ENCODE data around the gene CD81.
A peak's percentile ranks its signal among the peaks of the same experiment; 100 is the strongest.

Gene CD81

DNA sequence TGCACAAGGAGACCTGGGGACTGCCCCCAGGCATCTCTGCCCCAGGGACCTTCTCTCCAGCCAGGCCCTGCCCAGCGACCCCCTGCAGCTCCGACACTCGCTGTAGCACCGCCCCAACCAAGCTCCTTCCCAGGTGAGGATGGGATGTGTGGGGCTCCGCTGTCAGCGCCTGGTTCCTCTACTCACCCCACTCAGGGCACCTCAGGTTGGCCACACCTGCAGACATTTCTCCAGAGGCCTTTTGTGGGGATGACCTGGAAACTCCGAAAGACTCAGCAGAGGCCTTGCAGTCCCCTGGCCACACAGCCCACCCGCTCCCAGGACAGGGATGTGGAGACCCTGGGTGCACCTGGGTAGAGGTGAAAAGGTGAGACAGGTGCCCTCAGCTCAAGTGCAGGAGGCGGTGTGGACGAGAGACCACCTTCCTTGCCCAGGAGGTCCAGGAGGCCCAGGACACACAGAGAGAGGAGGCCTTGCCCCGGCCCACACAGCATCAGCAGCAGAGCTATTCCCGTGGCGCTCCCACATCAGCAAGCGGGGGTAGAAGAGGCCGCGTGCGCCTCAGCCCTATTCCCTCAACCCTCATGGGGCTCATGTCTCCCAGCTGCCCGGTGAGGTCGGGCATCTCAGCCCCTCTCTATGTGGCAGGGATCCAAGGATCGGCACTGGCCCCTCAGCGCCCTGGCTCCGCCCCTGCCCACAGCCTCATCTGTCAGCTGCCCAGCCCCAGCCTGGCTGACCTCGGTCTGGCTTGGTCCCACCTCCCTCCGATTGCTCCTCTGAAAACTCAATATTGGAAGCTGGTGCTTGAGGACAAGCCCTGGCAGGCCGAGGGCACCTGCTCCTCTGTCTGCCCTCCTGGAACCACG is 46.3 kb downstream of the CD81 start:
- DNase-seq (ENCODE audit: low spot score in 2 of 2) = no peak
- H3K36me3 ChIP-seq (replicated peaks) = no peaks in the 10 kb centered on the region
- H3K9me3 ChIP-seq = no peaks in the 10 kb centered on the region
- no peaks in the 10 kb centered on the region for H3K4me1 ChIP-seq
- no peak overlapping the region for H3K4me3 ChIP-seq
- in situ Hi-C loops (cut with MboI; ENCODE audit: low sequenced_read_pairs) = no loop called here
- H3K27me3 ChIP-seq (ENCODE audit: low read depth) = no peaks in the 10 kb centered on the region

DNA sequence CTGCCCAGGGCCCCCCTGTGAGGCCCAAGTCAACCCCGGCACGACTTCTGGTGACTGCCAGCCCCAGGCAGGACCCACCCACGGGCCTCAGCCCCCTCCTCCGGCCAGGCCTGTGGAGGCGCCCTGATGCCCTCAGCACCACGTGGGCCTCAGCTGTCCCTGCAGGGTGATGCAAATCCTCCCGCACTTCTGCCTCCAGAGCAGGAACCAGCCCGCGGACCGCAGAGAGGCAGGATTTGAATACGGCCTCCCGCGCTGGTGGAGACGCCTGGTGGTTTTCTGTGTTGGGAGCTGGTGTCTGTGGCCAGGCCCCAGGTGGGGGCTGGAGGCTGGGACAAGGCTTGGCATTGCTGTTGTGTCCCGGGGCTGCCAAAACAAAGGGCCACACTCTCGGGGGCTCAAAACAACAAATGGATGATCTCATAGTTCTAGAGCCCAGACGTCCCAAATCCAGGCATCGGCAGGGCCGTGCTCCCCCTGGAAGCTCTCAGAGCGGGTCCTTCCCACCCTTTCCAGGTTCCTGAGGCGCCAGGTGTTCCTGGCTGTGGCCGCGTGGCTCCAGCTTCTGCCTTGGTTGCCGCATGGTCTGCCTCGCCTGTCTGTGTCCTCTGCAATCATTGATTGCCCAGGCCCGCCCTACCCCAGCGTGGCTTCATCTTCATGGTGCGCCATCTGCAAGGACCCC is 47.8 kb downstream of the CD81 start:
- no peak for DNase-seq (ENCODE audit: low spot score in 2 of 2)
- Histone ChIP-seq H3K36me3 (replicated peaks) (no peaks in the 10 kb centered on the region), H3K4me3 (no peak overlapping the region), H3K4me1 (no peaks in the 10 kb centered on the region), H3K9me3 (no peaks in the 10 kb centered on the region), H3K27me3 (ENCODE audit: low read depth) (no peaks in the 10 kb centered on the region)
- in situ Hi-C loops (cut with MboI; ENCODE audit: low sequenced_read_pairs) = loop anchor here (5.0 kb wide), 2 partner anchors 107 to 472 kb away; no protein-coding TSS in a partner anchor

DNA sequence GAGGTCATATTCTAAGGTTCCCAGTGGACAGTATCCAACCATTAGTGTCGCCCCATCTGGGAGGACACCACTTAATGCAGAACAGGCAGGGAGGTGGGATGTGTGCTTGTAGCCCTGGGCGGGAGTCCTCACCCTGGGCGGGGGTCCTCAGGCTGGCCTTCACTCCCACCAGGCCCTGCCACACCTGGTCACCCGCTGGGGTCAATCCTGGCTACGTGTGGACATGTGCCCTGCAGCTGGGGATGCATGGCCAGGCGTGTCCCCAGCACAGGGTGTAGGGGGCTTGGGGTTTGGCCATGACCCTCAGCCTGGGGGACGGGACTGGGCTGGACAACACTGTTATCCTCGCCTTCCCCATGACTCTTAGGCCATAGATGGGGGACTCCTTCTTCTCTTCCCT is 48.4 kb downstream of the CD81 start:
- no peak for DNase-seq (ENCODE audit: low spot score in 2 of 2)
- H3K4me1 ChIP-seq = no peaks in the 10 kb centered on the region
- H3K27me3 ChIP-seq (ENCODE audit: low read depth) = no peaks in the 10 kb centered on the region
- H3K9me3 ChIP-seq = no peaks in the 10 kb centered on the region
- H3K36me3 ChIP-seq (replicated peaks) = no peaks in the 10 kb centered on the region
- H3K4me3 ChIP-seq = no peak overlapping the region
- in situ Hi-C loops (cut with MboI; ENCODE audit: low sequenced_read_pairs) = loop anchor here (5.0 kb wide), 2 partner anchors 107 to 472 kb away; no protein-coding TSS in a partner anchor

DNA sequence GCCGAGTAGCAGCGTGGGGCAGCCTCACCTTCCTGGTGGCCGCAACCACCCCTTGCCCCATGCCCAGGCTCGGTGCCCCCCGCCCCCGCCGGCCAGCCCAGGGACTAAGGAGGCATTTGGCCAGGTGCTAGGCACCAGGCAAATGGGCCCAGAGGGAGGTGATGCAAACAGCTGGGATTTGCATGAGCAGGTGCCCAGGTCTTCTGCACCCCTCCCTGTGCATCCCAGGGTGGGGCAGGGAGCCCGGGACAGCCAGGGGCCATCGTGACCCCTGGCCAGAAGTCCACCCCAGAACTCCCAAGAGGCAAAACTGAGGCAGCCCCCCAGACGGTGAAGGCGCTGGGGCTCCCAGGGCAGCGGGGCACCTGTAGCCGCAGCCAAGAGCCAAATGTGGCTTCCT is 49.1 kb downstream of the CD81 start:
- no peaks in the 10 kb centered on the region for H3K9me3 ChIP-seq
- in situ Hi-C loops (cut with MboI; ENCODE audit: low sequenced_read_pairs) = loop anchor here (5.0 kb wide), 2 partner anchors 106 to 471 kb away; no protein-coding TSS in a partner anchor
- DNase-seq (ENCODE audit: low spot score in 2 of 2) = no peak
- no peaks in the 10 kb centered on the region for H3K27me3 ChIP-seq (ENCODE audit: low read depth)
- H3K4me3 ChIP-seq = no peak overlapping the region
- no peaks in the 10 kb centered on the region for H3K4me1 ChIP-seq
- H3K36me3 ChIP-seq (replicated peaks) = no peaks in the 10 kb centered on the region

DNA sequence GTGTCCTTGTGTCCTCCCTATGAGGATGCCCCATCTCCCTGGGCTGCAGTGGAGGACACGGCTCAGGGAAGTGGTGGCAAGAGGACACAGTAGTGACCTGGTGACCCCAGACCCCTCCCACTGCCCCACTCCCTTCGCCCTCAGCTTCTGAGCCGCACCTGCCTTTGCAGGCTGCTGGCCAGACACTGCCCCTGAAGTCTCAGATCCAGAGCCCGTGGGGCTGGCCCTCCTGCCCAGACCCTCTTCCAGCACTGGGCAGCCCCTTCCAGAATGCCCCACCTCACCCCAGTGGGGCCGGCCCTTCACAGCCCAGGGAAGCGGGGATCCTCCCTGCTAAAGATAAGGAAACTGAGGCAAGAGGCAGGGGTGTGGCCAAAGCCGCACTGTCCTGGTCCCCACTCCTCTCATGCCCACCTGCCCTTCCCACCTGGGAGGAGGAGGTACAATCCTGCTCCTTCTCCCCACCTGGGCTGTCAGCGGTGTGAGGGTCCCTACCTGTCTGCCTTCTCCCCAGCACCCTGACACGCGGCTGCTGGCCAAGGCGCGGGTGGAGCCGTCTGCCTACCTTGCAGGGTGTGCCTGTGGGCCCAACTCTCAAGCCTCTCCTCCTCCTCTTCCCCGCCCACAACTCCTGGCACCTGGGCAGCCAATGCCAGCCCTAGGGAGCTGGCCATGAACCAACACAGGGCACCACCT is 49.9 kb downstream of the CD81 start:
- Histone ChIP-seq H3K27me3 (ENCODE audit: low read depth) (no peaks in the 10 kb centered on the region), H3K9me3 (no peaks in the 10 kb centered on the region), H3K36me3 (replicated peaks) (no peaks in the 10 kb centered on the region), H3K4me1 (no peaks in the 10 kb centered on the region), H3K4me3 (no peak overlapping the region)
- DNase-seq (ENCODE audit: low spot score in 2 of 2) = no peak
- in situ Hi-C loops (cut with MboI; ENCODE audit: low sequenced_read_pairs) = loop anchor here (5.0 kb wide), 2 partner anchors 105 to 470 kb away; no protein-coding TSS in a partner anchor

DNA sequence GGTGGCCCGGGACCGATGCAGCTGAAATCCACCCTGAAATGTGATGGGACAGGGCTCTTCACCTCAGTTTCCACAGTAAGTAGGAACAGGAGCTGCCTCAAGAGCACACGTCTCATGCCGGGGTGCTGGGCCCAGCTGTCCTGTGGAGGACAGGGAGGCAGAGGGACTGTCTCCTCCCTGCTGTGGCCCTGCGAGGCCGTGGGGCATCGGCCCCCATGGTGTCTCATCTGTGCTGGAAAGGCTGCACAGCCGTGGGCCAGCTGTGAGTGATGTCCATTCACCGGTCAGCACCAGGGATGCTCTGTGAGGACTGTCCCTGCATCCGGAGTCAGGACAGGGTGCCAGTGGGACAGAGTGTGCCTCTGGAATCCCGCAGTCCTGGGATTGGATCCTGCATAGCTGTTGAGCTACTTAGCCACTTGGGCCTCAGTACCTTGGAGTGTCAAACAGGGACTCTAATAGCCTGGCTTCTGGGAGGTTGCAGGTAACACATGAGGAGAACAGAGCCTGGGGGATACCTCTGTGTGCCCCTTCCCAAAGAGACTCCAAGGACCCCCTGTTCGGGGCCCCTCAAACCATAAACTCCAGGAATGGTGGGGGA is 50.7 kb downstream of the CD81 start:
- H3K9me3 ChIP-seq = no peaks in the 10 kb centered on the region
- no peaks in the 10 kb centered on the region for H3K36me3 ChIP-seq (replicated peaks)
- no peak overlapping the region for H3K4me3 ChIP-seq
- H3K27me3 ChIP-seq (ENCODE audit: low read depth) = no peaks in the 10 kb centered on the region
- no peak for DNase-seq (ENCODE audit: low spot score in 2 of 2)
- no peaks in the 10 kb centered on the region for H3K4me1 ChIP-seq
- in situ Hi-C loops (cut with MboI; ENCODE audit: low sequenced_read_pairs) = loop anchor here (5.0 kb wide), 2 partner anchors 104 to 469 kb away; no protein-coding TSS in a partner anchor

DNA sequence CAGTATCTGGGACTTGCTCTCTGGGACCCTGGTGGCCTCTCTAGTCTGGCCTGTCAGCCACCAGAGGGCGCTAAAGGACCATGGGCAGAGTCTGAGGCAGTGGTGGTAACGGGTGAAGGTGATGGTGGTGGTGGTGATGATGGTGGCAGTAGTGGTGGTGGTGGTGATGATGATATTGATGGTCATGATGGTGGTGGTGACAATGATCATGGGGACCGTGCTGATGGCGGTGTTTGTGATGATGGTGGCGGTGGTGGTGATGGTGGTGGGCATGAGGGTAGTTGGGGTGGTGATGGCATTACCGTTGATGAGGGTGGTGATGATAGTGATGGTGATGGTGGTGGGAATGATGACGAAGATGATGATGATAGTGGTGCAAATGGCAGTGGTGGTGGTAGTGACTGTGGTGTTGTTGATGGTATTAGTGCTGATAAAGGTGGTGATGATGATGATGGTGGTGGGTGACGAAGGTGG is 51.2 kb downstream of the CD81 start:
- no peaks in the 10 kb centered on the region for H3K36me3 ChIP-seq (replicated peaks)

DNA sequence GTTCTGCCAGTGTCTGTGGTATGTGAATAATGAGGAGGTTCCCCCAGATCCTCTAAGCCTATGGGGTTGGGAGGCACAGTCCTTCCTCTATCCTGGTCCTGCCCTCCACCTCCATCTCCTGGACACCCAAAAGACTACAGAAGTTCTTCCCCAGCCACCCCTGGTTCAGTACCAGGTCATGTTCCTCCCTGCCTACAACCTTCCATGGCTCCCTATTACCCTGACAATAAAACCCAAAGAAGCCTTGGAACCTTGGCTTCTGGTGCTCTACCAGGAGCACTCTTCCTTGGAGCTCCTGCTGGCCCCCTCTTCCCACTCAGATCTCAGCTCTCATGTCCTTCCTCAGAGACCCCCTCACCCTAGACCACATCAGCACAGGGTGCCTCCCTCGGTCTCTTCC is 54.3 kb downstream of the CD81 start:
- no peak for DNase-seq (ENCODE audit: low spot score in 2 of 2)
- Histone ChIP-seq H3K9me3 (no peaks in the 10 kb centered on the region), H3K36me3 (replicated peaks) (no peaks in the 10 kb centered on the region), H3K4me1 (no peaks in the 10 kb centered on the region), H3K27me3 (ENCODE audit: low read depth) (no peaks in the 10 kb centered on the region), H3K4me3 (no peak overlapping the region)
- in situ Hi-C loops (cut with MboI; ENCODE audit: low sequenced_read_pairs) = no loop called here

More for the DNA sequence above, 51.2 kb downstream of the CD81 start:
- in situ Hi-C loops (cut with MboI; ENCODE audit: low sequenced_read_pairs) = loop anchor here (5.0 kb wide), 2 partner anchors 104 to 469 kb away; no protein-coding TSS in a partner anchor
- Histone ChIP-seq H3K4me3 (no peak overlapping the region), H3K9me3 (no peaks in the 10 kb centered on the region), H3K4me1 (no peaks in the 10 kb centered on the region), H3K27me3 (ENCODE audit: low read depth) (no peaks in the 10 kb centered on the region)
- DNase-seq (ENCODE audit: low spot score in 2 of 2) = peak; percentile 13 to 86

DNA sequence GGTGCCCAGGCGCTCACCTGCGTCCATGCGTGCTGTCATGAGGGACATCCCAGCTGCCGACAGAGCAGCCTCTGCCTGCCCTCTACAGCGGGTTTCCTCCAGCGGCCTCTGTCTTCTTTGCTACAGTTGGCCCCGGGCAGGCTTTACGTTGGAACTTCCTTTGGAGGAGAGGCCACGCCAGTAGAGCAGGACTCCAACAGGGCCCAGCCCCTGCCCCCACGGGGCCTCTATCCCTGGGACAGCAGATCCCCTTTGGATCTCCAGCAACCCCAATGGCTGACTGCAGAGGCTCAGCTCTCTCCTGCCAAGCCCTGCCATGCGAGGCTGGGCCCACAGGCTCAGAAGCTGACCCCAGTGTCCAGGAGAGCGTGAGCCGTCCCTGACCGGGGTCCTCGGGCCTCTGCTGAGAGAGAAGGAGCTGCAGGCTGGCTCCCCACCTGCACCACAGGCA is 55.1 kb downstream of the CD81 start:
- H3K9me3 ChIP-seq = no peaks in the 10 kb centered on the region
- no peak overlapping the region for H3K4me3 ChIP-seq
- no peaks in the 10 kb centered on the region for H3K4me1 ChIP-seq
- DNase-seq (ENCODE audit: low spot score in 2 of 2) = no peak
- in situ Hi-C loops (cut with MboI; ENCODE audit: low sequenced_read_pairs) = no loop called here
- H3K36me3 ChIP-seq (replicated peaks) = no peaks in the 10 kb centered on the region
- peaks cover 4% of the 10 kb centered on the region; the same call in 1 of the 2 replicates for H3K27me3 ChIP-seq (ENCODE audit: low read depth)

DNA sequence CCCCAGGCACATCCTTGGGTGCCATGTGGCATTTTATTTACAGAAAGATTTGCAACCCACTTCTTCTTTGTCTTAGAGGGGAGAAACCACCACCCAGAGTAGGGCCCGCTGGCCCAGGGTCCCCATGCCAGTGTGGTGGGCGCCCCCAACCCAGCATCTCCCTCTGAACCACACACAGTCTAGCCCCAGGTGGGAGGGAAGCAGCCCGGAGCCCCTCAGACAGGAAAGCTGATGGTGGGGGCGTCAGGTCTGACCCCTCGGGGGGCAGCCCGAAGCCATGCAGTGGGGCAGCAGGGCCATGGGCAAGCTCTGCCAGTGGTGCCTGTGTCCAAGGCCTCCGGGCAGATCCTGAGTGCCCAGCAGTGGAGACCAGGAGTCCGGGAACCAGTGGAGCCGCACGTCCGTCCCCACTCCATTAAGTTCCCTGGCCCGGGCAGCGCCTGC is 55.5 kb downstream of the CD81 start:
- no peak for DNase-seq (ENCODE audit: low spot score in 2 of 2)
- Histone ChIP-seq H3K9me3 (no peaks in the 10 kb centered on the region), H3K4me3 (no peak overlapping the region), H3K27me3 (ENCODE audit: low read depth) (peaks cover 7% of the 10 kb centered on the region; the same call in 1 of the 2 replicates), H3K4me1 (no peaks in the 10 kb centered on the region), H3K36me3 (replicated peaks) (no peaks in the 10 kb centered on the region)
- in situ Hi-C loops (cut with MboI; ENCODE audit: low sequenced_read_pairs) = no loop called here

DNA sequence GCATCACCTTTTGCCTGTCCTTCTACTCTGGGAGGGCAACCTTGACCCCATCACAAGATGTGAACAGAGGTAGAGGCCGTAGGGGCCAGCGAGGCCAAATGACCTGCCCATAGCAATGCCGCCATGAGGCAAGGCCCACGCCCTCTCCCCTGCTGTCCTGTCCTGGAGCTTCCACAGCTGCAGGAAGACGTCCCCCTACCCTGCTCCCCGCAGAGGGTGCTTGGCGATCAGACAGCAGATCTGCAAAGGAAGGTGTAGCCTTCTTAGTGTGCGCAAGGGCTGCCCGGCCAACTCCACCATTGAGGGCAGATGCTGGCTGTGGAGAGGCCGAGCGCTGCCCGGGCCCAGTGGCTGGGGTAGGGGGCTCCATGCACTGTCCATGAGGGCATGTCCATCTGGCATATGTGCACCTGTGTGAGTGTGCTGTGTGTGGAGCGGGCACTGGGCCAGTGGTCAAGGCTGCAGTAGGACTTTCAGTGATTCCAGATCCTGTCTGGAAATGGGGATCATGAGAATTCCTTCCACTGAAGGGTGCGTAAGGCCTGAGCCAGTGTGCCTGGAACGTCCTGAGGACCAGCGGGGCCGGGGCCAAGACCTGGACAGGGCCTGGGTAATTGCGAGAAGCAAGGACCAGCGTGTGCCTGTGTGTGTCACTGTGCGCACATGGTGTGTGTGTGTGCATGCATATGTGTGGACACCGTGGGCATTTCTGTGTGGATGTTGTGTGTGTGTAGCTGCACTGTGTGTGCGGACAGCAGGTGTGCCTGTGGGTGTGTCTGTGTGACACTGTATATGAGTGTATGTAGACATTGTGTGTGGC is 56.2 kb downstream of the CD81 start:
- no peaks in the 10 kb centered on the region for H3K36me3 ChIP-seq (replicated peaks)
- no peak overlapping the region for H3K4me3 ChIP-seq
- H3K9me3 ChIP-seq = no peaks in the 10 kb centered on the region
- no peaks in the 10 kb centered on the region for H3K4me1 ChIP-seq
- peaks cover 7% of the 10 kb centered on the region; the same call in 1 of the 2 replicates for H3K27me3 ChIP-seq (ENCODE audit: low read depth)
- in situ Hi-C loops (cut with MboI; ENCODE audit: low sequenced_read_pairs) = no loop called here
- DNase-seq (ENCODE audit: low spot score in 2 of 2) = no peak

DNA sequence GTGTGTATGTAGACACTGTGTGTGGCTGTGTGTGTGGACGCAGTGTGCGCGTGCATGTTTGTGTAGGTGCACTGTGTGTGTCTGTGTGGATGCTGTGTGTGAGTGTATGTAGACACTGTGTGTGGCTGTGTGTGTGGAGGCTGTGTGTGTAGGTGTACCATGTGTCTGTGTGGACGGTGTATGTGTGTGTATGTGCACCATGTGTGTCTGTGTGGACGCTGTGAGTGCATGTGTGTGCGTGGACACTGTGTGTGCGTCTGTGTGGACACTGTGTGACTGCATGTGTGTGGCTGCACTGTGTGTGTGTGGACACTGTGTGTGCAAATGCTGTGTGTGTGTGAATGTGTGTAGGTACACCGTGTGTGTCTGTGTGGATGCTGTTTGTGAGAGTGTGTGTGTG is 56.9 kb downstream of the CD81 start:
- Histone ChIP-seq H3K36me3 (replicated peaks) (no peaks in the 10 kb centered on the region), H3K9me3 (no peaks in the 10 kb centered on the region), H3K4me1 (no peaks in the 10 kb centered on the region), H3K27me3 (ENCODE audit: low read depth) (peaks cover 7% of the 10 kb centered on the region; the same call in 1 of the 2 replicates), H3K4me3 (no peak overlapping the region)
- DNase-seq (ENCODE audit: low spot score in 2 of 2) = no peak
- in situ Hi-C loops (cut with MboI; ENCODE audit: low sequenced_read_pairs) = no loop called here

Measured in HAP-1 (cell line).